ENCODE results near the gene TSNAXIP1.

GRCh38 chr16:67758966-67759365, 47.7 kb upstream of the TSNAXIP1 start:
- no peak for TF ChIP-seq EZH2 (optimal IDR thresholded peaks at IDR 0.05; ENCODE audit: low read depth, low read length)
- TF ChIP-seq CTCF (IDR thresholded peaks at IDR 0.05; ENCODE audit: low read length) = no peak
